GM23338 (cell line): ENCODE data around the gene CMKLR1. TPM values are rescaled to one million over a fixed set of nuclear protein-coding genes. Genes with fewer than 3 reads are reported as not detected.

Source experiments
- ATAC-seq: fragments of 200-7000 bp; cut with Tn5 transposase; 3 replicates; pipeline ENCODE4 v1.9.1; 2020
- DNase-seq: peaks from one replicate; pipeline ENCODE4 v3.0.0-alpha.2; 2015; ENCODE audit warnings: low spot score
- H2AFZ ChIP-seq: fragments of 200-600 bp; sonication (generic); 2 replicates; pipeline ENCODE4 v1.8.0; 2016; ENCODE audit warnings: antibody characterized with exemption, mild to moderate bottlenecking, moderate library complexity
- H3F3A ChIP-seq: fragments of 200-600 bp; sonication (generic); replicated peaks from 2 replicates; pipeline ENCODE4 v1.8.0; 2017; ENCODE audit warnings: antibody characterized with exemption, mixed run types, low read depth
- H3K27ac ChIP-seq: fragments of 200-600 bp; sonication (generic); 2 replicates; pipeline ENCODE4 v1.6.1; 2016; ENCODE audit warnings: low read depth
- H3K27me3 ChIP-seq: fragments of 200-600 bp; sonication (generic); 2 replicates; pipeline ENCODE4 v1.8.0; 2016; ENCODE audit warnings: mild to moderate bottlenecking, mixed run types, moderate library complexity; ENCODE audit not compliant: insufficient read depth
- H3K36me3 ChIP-seq: fragments of 200-600 bp; sonication (generic); 2 replicates; pipeline ENCODE4 v1.8.0; 2016; ENCODE audit warnings: mild to moderate bottlenecking; ENCODE audit not compliant: insufficient read depth
- H3K4me1 ChIP-seq: fragments of 200-600 bp; sonication (generic); 2 replicates; pipeline ENCODE4 v1.8.0; 2016; ENCODE audit warnings: mild to moderate bottlenecking, moderate library complexity; ENCODE audit not compliant: insufficient read depth
- H3K4me2 ChIP-seq: fragments of 200-600 bp; sonication (generic); 2 replicates; pipeline ENCODE4 v1.7.1; 2017; ENCODE audit warnings: mixed run types
- H3K4me3 ChIP-seq: fragments of 200-600 bp; sonication (generic); 2 replicates; pipeline ENCODE4 v1.6.1; 2016; ENCODE audit warnings: mixed run types
- H3K79me2 ChIP-seq: fragments of 200-600 bp; sonication (generic); replicated peaks from 2 replicates; pipeline ENCODE4 v1.8.0; 2017; ENCODE audit warnings: mild to moderate bottlenecking; ENCODE audit not compliant: insufficient read depth
- H3K9me2 ChIP-seq: fragments of 200-600 bp; sonication (generic); 2 replicates; pipeline ENCODE4 v1.8.0; 2017; ENCODE audit not compliant: insufficient read depth
- H4K20me1 ChIP-seq: fragments of 200-600 bp; sonication (generic); replicated peaks from 2 replicates; pipeline ENCODE4 v1.8.0; 2017; ENCODE audit warnings: mild to moderate bottlenecking; ENCODE audit not compliant: insufficient read depth
- H3K27ac Mint-ChIP-seq: 2 replicates; pipeline ENCODE4 v1.8.0; 2020; ENCODE audit warnings: inconsistent platforms, mild to moderate bottlenecking, moderate library complexity, mixed read lengths
- H3K27me3 Mint-ChIP-seq: 3 replicates; pipeline ENCODE4 v1.8.0; 2022; ENCODE audit warnings: low read depth, mild to moderate bottlenecking, moderate library complexity, mixed read lengths, inconsistent platforms; ENCODE audit not compliant: insufficient read depth, poor library complexity
- H3K36me3 Mint-ChIP-seq: 3 replicates; pipeline ENCODE4 v1.8.0; 2021; ENCODE audit warnings: low read depth, mild to moderate bottlenecking, inconsistent platforms, moderate library complexity, mixed read lengths
- H3K4me1 Mint-ChIP-seq: 3 replicates; pipeline ENCODE4 v1.8.0; 2020; ENCODE audit warnings: mild to moderate bottlenecking, inconsistent platforms, mixed read lengths
- H3K4me3 Mint-ChIP-seq: 3 replicates; pipeline ENCODE4 v1.8.0; 2021; ENCODE audit warnings: moderate library complexity, mild to moderate bottlenecking, inconsistent platforms, mixed read lengths
- H3K9me3 Mint-ChIP-seq: 3 replicates; pipeline ENCODE4 v1.8.0; 2020; ENCODE audit warnings: moderate library complexity, mild to moderate bottlenecking, inconsistent platforms, mixed read lengths
- CREB1 ChIP-seq: fragments of 250-450 bp; sonication (Bioruptor Pico); IDR thresholded peaks from 2 replicates; pipeline ENCODE4 v1.5.0; 2020; ENCODE audit warnings: low read depth, mild to moderate bottlenecking, moderate library complexity
- EZH2 ChIP-seq: fragments of 200-600 bp; sonication (generic); IDR thresholded peaks from one replicate; pipeline ENCODE4 v1.8.0; 2017; ENCODE audit warnings: antibody characterized with exemption, mild to moderate bottlenecking, low read depth; ENCODE audit not compliant: unreplicated experiment
- EZH2phosphoT487 ChIP-seq: fragments of 200-600 bp; sonication (generic); IDR thresholded peaks from one replicate; pipeline ENCODE4 v1.8.1; 2018; ENCODE audit warnings: antibody characterized with exemption; ENCODE audit not compliant: unreplicated experiment
- NANOG ChIP-seq: IDR thresholded peaks from 2 replicates; pipeline ENCODE4 v1.6.1; 2016; ENCODE audit warnings: antibody characterized with exemption, borderline replicate concordance
- POLR2AphosphoS5 ChIP-seq: IDR thresholded peaks from 2 replicates; pipeline ENCODE4 v1.6.1; 2016; ENCODE audit warnings: antibody characterized with exemption, low read depth
- ZNF331 ChIP-seq: fragments of 250-450 bp; sonication (Bioruptor Pico); IDR thresholded peaks from 2 replicates; pipeline ENCODE4 v1.5.0; 2020; ENCODE audit warnings: low read depth, mild to moderate bottlenecking, moderate library complexity
- polyA plus RNA-seq: library from polyadenylated mRNA; unstranded; fragments of >200 nt; fragmentation: Nextera tagmentation; extraction: Ambion mirVana; gene quantifications from 2 replicates; pipeline ENCODE4 v1.2.1, GENCODE V29; 2016
- total RNA-seq: library from RNA; depleted of rRNA; stranded (reverse); fragments of >200 nt; shearing (Covaris generic); gene quantifications from 2 replicates; pipeline ENCODE4 v1.2.3, GENCODE V29; 2014
- TF ChIP-seq, protein P1 (sequence below), 2 experiments: fragments of 200-600 bp in 1 of 2; sonication (generic) in 1 of 2; conservative IDR thresholded peaks; 2 replicates each; pipeline versions ENCODE4 v1.5.1 to v1.6.1; 2016 to 2017; ENCODE audit warnings: antibody characterized with exemption in 2 of 2, low read depth in 2 of 2, mild to moderate bottlenecking in 2 of 2, moderate library complexity in 1 of 2
- TF ChIP-seq, protein P2 (sequence below): IDR thresholded peaks from one replicate; pipeline ENCODE4 v1.6.1; 2018; ENCODE audit warnings: antibody characterized with exemption; ENCODE audit not compliant: unreplicated experiment
- TF ChIP-seq, protein P3 (sequence below): IDR thresholded peaks from 2 replicates; pipeline ENCODE4 v1.6.1; 2016; ENCODE audit warnings: antibody characterized with exemption

Gene CMKLR1
- total and polyA plus RNA-seq, 2 experiments from 2014 or later, result 0.40 to 2.6 TPM

DNA sequence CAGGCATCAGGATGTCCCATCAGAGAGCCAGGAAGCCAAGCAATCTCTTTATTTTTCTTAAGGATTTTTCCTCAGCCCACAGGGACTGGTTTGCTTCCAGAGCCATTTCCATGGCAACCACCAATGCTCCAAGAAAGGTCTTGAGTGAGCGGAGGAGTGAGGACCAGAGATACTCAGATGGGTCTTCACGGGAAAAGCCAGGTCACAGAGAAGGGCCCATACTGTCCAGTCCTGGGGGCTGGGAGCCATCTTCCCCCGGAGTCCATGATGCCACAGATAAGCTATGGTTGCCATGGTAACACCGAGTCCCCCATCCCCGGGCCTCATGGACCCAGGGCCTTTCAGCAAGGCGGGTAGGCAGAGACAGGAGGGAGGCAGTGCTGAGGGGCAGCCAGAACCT, 28.6 kb downstream of the CMKLR1 start:
- DNase-seq (peak; percentile 23), ATAC-seq (no peak)
- no peaks in the 10 kb centered on the region for H3K36me3 Mint-ChIP-seq
- H3K9me3 Mint-ChIP-seq, result no peaks in the 10 kb centered on the region
- no peak overlapping the region for H3K4me2 ChIP-seq
- H3K36me3 ChIP-seq, result no peaks in the 10 kb centered on the region
- H3K4me1 Mint-ChIP-seq, result peaks cover 28% of the 10 kb centered on the region
- H3K27ac Mint-ChIP-seq, result no peak overlapping the region
- no peaks in the 10 kb centered on the region for H3K79me2 ChIP-seq
- H3K27me3 Mint-ChIP-seq, result peaks cover 3% of the 10 kb centered on the region
- 0 out of 2 replicates have a peak, but pooled peaks cover 3% of the 10 kb centered on the region for H3F3A ChIP-seq
- H3K27ac ChIP-seq, result no peak overlapping the region
- H3K4me3 Mint-ChIP-seq, result no peak overlapping the region
- no peak overlapping the region for H2AFZ ChIP-seq
- H3K27me3 ChIP-seq, result no peaks in the 10 kb centered on the region
- TF ChIP-seq EZH2 (no peak), POLR2AphosphoS5 (no peak), EZH2phosphoT487 (no peak), ZNF331 (CRISPR knock-in tag) (no peak), CREB1 (CRISPR knock-in tag) (no peak)
- TF ChIP-seq, protein P1, sequence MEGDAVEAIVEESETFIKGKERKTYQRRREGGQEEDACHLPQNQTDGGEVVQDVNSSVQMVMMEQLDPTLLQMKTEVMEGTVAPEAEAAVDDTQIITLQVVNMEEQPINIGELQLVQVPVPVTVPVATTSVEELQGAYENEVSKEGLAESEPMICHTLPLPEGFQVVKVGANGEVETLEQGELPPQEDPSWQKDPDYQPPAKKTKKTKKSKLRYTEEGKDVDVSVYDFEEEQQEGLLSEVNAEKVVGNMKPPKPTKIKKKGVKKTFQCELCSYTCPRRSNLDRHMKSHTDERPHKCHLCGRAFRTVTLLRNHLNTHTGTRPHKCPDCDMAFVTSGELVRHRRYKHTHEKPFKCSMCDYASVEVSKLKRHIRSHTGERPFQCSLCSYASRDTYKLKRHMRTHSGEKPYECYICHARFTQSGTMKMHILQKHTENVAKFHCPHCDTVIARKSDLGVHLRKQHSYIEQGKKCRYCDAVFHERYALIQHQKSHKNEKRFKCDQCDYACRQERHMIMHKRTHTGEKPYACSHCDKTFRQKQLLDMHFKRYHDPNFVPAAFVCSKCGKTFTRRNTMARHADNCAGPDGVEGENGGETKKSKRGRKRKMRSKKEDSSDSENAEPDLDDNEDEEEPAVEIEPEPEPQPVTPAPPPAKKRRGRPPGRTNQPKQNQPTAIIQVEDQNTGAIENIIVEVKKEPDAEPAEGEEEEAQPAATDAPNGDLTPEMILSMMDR (conservative IDR thresholded peaks at IDR 0.05; ENCODE audit: low read depth in 2 of 2), result no peak
- H3K9me2 ChIP-seq, result peaks cover 5% of the 10 kb centered on the region; the same call in 1 of the 2 replicates
- no peak overlapping the region for H3K4me3 ChIP-seq
- peaks cover 18% of the 10 kb centered on the region for H3K4me1 ChIP-seq
- no peaks in the 10 kb centered on the region for H4K20me1 ChIP-seq

DNA sequence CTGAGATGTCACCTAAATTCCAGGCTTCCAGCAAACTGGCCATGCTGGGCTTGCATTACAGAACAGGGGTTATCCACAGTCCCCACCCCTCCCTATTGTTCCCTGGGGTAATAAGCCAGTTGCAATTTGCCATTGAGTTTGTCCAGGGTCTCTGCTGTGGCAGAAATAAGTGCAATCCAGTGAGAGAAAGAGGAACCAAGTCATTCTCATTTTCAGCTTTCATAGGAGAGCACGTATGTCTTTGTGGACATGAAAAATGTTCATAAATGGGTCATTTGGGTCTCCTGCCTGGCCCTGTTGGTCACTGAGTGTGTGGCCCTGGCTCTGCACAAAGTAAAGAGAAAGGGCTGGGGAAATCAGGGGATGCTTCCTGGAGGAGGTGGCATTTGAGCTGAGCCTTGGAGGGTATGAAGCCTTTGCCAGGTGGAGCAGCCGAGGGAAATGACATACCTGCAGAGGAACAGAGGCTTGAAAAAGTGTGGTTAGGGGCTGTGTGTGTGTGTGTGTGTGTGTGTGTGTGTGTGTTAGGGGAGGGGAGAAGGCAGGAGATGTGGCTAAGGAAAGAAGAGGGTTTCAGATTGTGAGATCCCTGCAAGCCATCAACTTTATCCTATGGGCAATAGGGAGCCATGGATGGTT, 29.3 kb downstream of the CMKLR1 start:
- no peaks in the 10 kb centered on the region for H3K9me3 Mint-ChIP-seq
- H3K27me3 Mint-ChIP-seq, result peaks cover 3% of the 10 kb centered on the region
- DNase-seq (no peak), ATAC-seq (no peak)
- no peak overlapping the region for H3K4me2 ChIP-seq
- H4K20me1 ChIP-seq, result no peaks in the 10 kb centered on the region
- no peaks in the 10 kb centered on the region for H3K36me3 Mint-ChIP-seq
- no peaks in the 10 kb centered on the region for H3K9me2 ChIP-seq
- peaks cover 29% of the 10 kb centered on the region for H3K4me1 Mint-ChIP-seq
- no peaks in the 10 kb centered on the region for H3K79me2 ChIP-seq
- H3K4me3 Mint-ChIP-seq, result no peak overlapping the region
- H3K27ac ChIP-seq, result no peak overlapping the region
- no peaks in the 10 kb centered on the region for H3K36me3 ChIP-seq
- no peak overlapping the region for H3K4me3 ChIP-seq
- peaks cover 18% of the 10 kb centered on the region for H3K4me1 ChIP-seq
- no peaks in the 10 kb centered on the region for H3F3A ChIP-seq
- H2AFZ ChIP-seq, result no peak overlapping the region
- H3K27ac Mint-ChIP-seq, result no peak overlapping the region
- no peaks in the 10 kb centered on the region for H3K27me3 ChIP-seq
- TF ChIP-seq, protein P2, sequence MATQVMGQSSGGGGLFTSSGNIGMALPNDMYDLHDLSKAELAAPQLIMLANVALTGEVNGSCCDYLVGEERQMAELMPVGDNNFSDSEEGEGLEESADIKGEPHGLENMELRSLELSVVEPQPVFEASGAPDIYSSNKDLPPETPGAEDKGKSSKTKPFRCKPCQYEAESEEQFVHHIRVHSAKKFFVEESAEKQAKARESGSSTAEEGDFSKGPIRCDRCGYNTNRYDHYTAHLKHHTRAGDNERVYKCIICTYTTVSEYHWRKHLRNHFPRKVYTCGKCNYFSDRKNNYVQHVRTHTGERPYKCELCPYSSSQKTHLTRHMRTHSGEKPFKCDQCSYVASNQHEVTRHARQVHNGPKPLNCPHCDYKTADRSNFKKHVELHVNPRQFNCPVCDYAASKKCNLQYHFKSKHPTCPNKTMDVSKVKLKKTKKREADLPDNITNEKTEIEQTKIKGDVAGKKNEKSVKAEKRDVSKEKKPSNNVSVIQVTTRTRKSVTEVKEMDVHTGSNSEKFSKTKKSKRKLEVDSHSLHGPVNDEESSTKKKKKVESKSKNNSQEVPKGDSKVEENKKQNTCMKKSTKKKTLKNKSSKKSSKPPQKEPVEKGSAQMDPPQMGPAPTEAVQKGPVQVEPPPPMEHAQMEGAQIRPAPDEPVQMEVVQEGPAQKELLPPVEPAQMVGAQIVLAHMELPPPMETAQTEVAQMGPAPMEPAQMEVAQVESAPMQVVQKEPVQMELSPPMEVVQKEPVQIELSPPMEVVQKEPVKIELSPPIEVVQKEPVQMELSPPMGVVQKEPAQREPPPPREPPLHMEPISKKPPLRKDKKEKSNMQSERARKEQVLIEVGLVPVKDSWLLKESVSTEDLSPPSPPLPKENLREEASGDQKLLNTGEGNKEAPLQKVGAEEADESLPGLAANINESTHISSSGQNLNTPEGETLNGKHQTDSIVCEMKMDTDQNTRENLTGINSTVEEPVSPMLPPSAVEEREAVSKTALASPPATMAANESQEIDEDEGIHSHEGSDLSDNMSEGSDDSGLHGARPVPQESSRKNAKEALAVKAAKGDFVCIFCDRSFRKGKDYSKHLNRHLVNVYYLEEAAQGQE, result no peak
- TF ChIP-seq, protein P3, sequence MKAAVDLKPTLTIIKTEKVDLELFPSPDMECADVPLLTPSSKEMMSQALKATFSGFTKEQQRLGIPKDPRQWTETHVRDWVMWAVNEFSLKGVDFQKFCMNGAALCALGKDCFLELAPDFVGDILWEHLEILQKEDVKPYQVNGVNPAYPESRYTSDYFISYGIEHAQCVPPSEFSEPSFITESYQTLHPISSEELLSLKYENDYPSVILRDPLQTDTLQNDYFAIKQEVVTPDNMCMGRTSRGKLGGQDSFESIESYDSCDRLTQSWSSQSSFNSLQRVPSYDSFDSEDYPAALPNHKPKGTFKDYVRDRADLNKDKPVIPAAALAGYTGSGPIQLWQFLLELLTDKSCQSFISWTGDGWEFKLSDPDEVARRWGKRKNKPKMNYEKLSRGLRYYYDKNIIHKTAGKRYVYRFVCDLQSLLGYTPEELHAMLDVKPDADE, result no peak
- TF ChIP-seq, protein P1 (conservative IDR thresholded peaks at IDR 0.05; ENCODE audit: low read depth in 2 of 2), result no peak
- TF ChIP-seq EZH2phosphoT487 (no peak), NANOG (no peak)
